Measurements from ENCODE around the gene OAS3.
"Not testable (repeated sequence)": the region's sequence is repeated elsewhere in the genome, so short reads cannot be mapped to it uniquely, and the experiment has no call there.

OAS3 gene

GRCh38 chr12:112919121-112919520 is 19.2 kb upstream of the OAS3 start:
- Histone ChIP-seq H3K9ac (no peak overlapping the region), H3K4me1 (ENCODE audit: low read depth, poor library complexity, severe bottlenecking) (no peaks in the 10 kb centered on the region), H3K36me3 (ENCODE audit: insufficient read depth) (no peaks in the 10 kb centered on the region), H3K4me3 (IDR thresholded peaks at IDR 0.05; ENCODE audit: insufficient read depth, low read depth, low read length) (no peak overlapping the region), H3K27me3 (ENCODE audit: insufficient read depth, low read depth) (no peaks in the 10 kb centered on the region), H3K79me2 (ENCODE audit: insufficient read depth, low read depth) (no peaks in the 10 kb centered on the region), H3K27ac (no peak overlapping the region), H2AFZ (ENCODE audit: low read depth) (no peak overlapping the region), H4K20me1 (ENCODE audit: insufficient read depth) (no peaks in the 10 kb centered on the region), H3K4me2 (no peak overlapping the region)
- no peak for TF ChIP-seq CTCF (conservative IDR thresholded peaks at IDR 0.05; ENCODE audit: low read depth, low read length)

- H3K36me3 ChIP-seq (ENCODE audit: insufficient read depth), result no peaks in the 10 kb centered on the region
- H3K79me2 ChIP-seq (ENCODE audit: insufficient read depth, low read depth), result no peaks in the 10 kb centered on the region
- no peak overlapping the region for H2AFZ ChIP-seq (ENCODE audit: low read depth)
- H3K27ac ChIP-seq, result no peak overlapping the region
- H4K20me1 ChIP-seq (ENCODE audit: insufficient read depth), result no peaks in the 10 kb centered on the region
- no peak for TF ChIP-seq CTCF (conservative IDR thresholded peaks at IDR 0.05; ENCODE audit: low read depth, low read length)
- H3K9ac ChIP-seq, result no peak overlapping the region
- H3K4me1 ChIP-seq (ENCODE audit: low read depth, poor library complexity, severe bottlenecking), result no peaks in the 10 kb centered on the region
- H3K4me2 ChIP-seq, result no peak overlapping the region
- H3K27me3 ChIP-seq (ENCODE audit: insufficient read depth, low read depth), result no peaks in the 10 kb centered on the region
- H3K4me3 ChIP-seq (IDR thresholded peaks at IDR 0.05; ENCODE audit: insufficient read depth, low read depth, low read length), result no peak overlapping the region
Measured at GRCh38 chr12:112924986-112925385, 13.3 kb upstream of the OAS3 start.

GRCh38 chr12:112926416-112927033 is 11.7 kb upstream of the OAS3 start:
- not testable (repeated sequence) for H3K27me3 ChIP-seq (ENCODE audit: insufficient read depth, low read depth); H3K36me3 ChIP-seq (ENCODE audit: insufficient read depth); H4K20me1 ChIP-seq (ENCODE audit: insufficient read depth); H3K27ac ChIP-seq; H2AFZ ChIP-seq (ENCODE audit: low read depth); H3K9ac ChIP-seq; H3K4me3 ChIP-seq (IDR thresholded peaks at IDR 0.05; ENCODE audit: insufficient read depth, low read depth, low read length); H3K4me1 ChIP-seq (ENCODE audit: low read depth, poor library complexity, severe bottlenecking); H3K4me2 ChIP-seq; H3K79me2 ChIP-seq (ENCODE audit: insufficient read depth, low read depth)

GRCh38 chr12:112927475-112927874 is 10.8 kb upstream of the OAS3 start:
- H3K27ac ChIP-seq, result no peak overlapping the region

More at GRCh38 chr12:112927475-112927874, 10.8 kb upstream of the OAS3 start:
- TF ChIP-seq CTCF (conservative IDR thresholded peaks at IDR 0.05; ENCODE audit: low read depth, low read length), result no peak
- Histone ChIP-seq H3K79me2 (ENCODE audit: insufficient read depth, low read depth) (no peaks in the 10 kb centered on the region), H3K4me2 (no peak overlapping the region), H4K20me1 (ENCODE audit: insufficient read depth) (no peaks in the 10 kb centered on the region), H3K36me3 (ENCODE audit: insufficient read depth) (no peaks in the 10 kb centered on the region), H3K9ac (no peak overlapping the region), H3K4me3 (IDR thresholded peaks at IDR 0.05; ENCODE audit: insufficient read depth, low read depth, low read length) (no peak overlapping the region), H3K27me3 (ENCODE audit: insufficient read depth, low read depth) (no peaks in the 10 kb centered on the region), H2AFZ (ENCODE audit: low read depth) (no peak overlapping the region), H3K4me1 (ENCODE audit: low read depth, poor library complexity, severe bottlenecking) (no peaks in the 10 kb centered on the region)

All from KMS-11 (cell line).